Muscle of back (tissue), 13 donors: Measurements from ENCODE around the gene VRK2. TPM values are rescaled to one million over a fixed set of nuclear protein-coding genes. Genes with fewer than 3 reads are reported as not detected.

Experiments used
- DNase-seq, 3 donors: peaks; one replicate each; pipeline versions ENCODE4 v3.0.0 to v3.0.0-alpha.2; 2013
- long read RNA-seq, 9 donors: transcript quantifications; one replicate each; lab custom pipeline, GENCODE V29; 2026
- polyA plus RNA-seq, 10 donors: library from polyadenylated mRNA; unstranded; fragments of 120-200 nt; gene quantifications; one replicate each; pipeline ENCODE4 v1.2.1, GENCODE V29; 2013; ENCODE audit not compliant: insufficient read length in 10 of 10

VRK2 gene
- polyA plus RNA-seq, result 10 to 100 TPM; 10.4 to 16.6 (median 15.1) TPM
- long read RNA-seq, donor 1, partial matches to known transcripts, result 0 of 5 reads
- long read RNA-seq, donor 1, other reads (novel, unspliced or antisense), result 5 of 5 reads
- long read RNA-seq, donor 2, result 0 reads
- long read RNA-seq, donor 3, result 0 reads
- long read RNA-seq, donor 4, partial matches to known transcripts, result 0 of 7 reads
- long read RNA-seq, donor 4, other reads (novel, unspliced or antisense), result 7 of 7 reads
- long read RNA-seq, donor 5, partial matches to known transcripts, result 0 of 7 reads
- long read RNA-seq, donor 5, other reads (novel, unspliced or antisense), result 6 of 7 reads
- long read RNA-seq, donor 6, result 0 reads
- long read RNA-seq, donor 7, result 0 reads
- long read RNA-seq, donor 8, partial matches to known transcripts, result 0 of 2 reads
- long read RNA-seq, donor 8, other reads (novel, unspliced or antisense), result 0 of 2 reads
- long read RNA-seq, donor 9, result 0 reads

DNA sequence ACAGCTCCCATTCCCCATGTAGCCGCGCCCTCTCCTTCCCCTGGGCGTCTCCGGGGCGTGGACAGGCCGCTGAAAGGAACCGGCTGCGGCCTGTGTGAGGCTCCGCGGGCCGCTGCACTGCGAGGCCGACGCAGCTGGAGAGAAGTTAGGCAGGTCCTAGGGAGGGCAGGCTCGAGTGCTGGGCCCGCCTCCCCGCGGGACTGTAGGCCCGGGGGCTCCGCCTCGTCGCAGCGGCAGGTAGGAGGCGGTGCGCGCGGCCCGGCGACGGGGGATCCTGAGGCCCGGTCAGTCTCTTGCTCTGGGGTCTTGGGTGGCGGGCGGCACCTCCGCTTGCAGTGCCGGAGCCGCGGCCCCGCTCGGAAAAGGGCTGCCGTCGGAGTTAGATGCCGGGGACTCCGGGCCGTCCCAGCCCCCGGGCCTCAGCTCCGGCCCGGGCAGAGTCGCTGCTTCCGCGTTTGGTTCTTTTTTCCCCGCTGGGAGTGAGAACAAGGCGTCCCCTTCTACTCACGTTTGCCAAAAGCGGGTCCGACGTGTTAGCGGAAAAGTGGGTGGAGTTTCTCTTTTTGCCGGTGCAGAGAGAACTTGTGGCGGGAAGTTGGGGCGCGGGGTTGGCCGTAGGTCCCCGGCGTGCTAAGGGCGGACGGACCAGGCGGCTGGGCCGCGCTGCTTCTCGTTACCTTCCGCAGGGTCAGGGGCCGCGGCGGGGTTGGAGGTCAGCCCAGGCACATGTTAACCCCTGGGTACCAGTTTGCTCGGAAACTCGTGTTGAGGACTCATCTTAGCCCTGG, at the start of gene VRK2:
Gene VRK2, plus strand, starts transcription at position 222 of the 788 bp plus-strand sequence. CDS start 2,026 bp downstream, outside the sequence.
- DNase-seq, result peak; percentile 85 to 96 (median 87)

- DNase-seq, result no peak
Observed at GRCh38 chr2:58006256-58006951, 40.2 kb upstream of the VRK2 start.

DNA sequence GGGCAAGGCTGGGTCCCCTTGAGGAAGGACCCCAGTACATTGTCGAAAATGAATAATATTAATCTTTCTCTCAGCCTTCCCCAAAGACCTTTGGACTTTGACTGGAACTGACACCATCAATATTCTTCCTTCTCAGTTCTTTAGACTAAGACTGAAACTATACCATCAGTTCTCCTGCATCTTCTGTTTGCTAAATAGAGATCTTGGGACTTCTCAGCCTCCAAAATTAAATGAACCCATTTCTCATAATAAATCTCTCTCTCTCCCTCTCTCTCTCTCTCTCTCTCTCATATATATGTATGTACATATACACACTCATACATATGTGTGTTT, 39.7 kb upstream of the VRK2 start:
- no peak for DNase-seq

DNA sequence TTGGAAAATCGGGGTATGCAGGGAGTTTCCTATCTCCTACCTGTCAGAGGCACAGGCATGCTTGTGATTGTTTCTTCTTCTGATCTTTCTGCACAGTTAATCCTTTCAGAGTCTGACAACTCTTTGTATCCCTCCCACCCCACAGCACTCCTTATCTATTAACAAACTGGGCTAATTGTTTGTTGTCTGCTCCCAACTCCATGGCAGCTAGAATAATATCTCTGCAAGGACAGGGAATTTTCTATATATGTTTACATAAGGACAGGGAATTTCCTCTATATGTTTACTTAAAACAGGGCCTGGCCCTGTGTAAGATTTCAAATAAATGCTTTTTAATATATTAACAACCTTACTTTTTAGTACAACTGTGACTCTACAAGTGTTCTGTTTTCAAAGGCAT, 36.0 kb upstream of the VRK2 start:
- no peak for DNase-seq

- DNase-seq, result no peak
Observed at GRCh38 chr2:58019229-58019628, 27.4 kb upstream of the VRK2 start.

DNA sequence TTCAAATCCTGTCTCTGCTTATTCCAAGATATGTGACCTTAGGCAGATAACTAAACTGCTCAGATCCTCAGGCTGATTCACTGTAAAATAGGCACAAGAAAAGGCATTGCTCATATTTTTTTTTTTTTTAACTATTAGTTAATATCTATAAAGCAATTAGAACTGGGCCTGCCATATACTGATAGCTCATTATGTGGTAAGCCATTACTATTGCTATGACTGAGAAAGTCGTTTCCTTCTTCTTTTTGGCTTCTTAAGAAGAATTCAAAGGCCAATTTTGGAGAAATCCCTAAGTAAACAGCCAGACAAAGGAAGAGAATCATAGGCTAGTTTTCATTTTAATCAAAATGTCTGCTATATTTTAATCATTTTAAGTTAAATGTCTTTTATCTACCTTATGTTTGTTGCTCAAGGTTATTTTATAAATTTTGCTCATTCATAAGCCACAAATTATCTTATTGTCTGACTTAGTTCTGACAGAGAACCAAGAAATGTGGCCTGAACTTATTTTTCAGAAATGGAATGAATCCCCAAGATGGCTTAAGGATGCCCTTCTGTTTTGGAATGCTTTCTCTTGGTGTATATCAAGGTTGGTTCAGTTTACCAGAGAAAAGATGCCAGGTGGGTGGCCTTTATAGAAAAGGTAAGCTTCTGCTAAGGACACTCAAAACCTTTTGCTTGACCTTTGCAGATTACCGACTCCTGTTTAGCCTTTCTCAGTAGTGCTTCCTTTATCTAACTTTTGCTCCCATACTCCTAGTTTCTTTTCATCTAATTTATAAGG, 21.3 kb upstream of the VRK2 start:
- DNase-seq, result no peak

DNA sequence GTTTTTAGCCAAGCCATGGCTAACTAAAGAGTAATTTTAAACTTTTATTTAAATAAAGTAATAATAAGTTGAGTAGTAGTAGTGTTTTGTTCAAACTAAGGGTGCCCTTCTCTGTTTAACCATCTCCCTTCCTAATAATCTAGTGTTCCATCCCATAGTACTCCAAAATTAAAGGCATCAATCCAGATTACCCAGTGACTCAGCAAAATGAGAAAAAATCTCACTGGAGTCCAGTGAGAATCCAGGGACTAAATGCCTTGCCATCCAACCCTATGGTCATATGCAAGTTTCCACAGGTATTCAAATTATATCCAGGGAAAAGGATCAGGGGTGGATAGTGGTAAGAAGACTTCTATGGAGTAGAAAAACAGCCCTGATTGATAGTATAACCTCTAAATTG, 19.6 kb upstream of the VRK2 start:
- no peak for DNase-seq

DNA sequence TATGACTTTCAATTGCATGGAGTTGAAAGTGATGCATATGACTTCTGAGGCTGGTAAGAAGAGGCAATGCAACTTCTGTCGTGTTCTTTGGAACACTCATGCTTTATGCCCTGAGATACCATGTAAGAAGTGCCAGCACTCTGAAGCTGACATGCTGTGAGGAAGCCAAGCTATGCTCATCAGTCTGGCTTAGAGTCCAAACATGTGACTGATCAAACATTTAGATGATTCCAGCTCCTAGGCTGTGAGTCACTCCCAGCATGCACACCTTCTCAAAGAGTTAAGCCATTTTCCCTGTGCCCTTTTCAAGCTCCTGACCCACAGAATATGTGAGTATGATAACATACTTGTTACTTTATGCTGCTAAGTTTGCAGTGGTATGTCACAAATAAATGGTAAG, 15.8 kb upstream of the VRK2 start:
- no peak for DNase-seq

DNA sequence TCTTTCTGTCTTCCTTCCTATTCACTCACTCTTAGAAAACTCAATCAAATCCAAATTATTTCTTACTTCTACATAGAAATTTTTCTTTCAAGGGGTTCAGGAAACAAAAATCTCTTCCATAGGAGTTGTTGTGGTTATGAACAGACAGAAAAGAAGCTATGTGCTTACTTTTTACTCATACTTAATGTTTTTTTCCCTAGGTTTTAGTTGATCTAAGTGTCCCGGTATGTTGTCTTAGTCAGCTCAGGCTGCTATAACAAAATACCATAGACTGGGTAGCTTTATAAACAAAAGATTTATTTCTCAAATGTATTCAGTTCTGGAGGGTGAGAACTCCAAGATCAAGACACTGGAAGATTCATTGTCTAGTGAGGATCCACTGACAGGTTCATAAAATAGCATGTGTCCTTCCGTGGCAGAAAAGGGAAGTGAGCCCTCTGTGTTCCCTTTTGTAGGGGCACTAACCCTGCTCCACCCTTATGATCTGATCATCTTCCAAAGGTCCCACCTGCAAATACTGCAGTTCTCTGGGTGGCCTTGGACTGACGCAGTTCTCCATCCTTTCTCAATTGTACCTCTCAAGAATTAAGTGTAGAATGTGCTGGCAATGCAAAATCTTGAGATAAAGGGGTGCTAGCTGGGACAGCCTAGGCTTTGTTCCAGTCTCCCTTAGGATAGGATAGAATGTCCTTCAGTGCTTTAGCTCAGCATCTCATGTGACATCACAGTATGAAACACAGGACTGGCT, 14.4 kb upstream of the VRK2 start:
- no peak for DNase-seq

GRCh38 chr2:58032764-58033080, 13.9 kb upstream of the VRK2 start:
- DNase-seq, result no peak

- DNase-seq, result no peak
Observed at GRCh38 chr2:58033530-58033929, 13.1 kb upstream of the VRK2 start.

DNA sequence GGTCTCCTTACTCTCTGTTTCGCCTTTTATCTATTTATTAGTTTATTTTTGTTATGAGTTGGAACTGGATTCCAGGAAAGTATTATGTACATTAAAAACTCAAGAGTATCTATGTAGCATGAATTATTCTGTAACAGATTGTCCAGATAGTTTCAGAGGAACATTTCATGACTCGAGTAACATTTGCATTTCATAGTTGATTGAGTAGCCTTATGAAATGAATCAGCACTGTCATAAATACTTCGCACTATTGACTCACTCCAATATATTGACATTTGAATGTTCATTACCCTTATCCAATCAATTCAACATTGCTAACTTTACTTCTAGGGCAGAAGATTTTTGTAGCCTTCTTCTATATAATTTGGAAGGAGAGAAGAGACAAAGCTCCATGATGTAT, 11.3 kb upstream of the VRK2 start:
- DNase-seq, result no peak

DNA sequence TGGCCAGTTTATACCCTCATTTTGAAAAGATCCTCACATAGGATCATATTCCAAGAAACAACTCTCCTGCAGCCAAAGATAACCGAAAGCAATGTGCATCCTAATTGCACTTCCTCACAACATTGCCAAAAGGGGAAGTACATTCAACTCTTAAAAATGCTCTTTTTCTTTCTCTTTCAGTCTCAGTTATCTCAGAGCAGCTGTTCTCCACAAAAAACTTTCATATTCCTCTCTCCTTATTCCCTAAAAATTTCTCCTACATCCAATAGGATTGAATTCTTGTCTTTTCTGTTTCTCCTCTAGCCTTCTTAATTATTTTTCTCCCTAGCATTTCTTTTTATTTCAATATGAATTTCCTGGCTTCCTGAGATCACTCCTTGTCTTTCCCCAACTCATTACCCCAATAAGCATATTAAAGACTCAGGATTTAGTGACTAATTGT, 7.4 kb upstream of the VRK2 start:
- DNase-seq, result peak in 2 of 3 donors; percentile 20 to 41

DNA sequence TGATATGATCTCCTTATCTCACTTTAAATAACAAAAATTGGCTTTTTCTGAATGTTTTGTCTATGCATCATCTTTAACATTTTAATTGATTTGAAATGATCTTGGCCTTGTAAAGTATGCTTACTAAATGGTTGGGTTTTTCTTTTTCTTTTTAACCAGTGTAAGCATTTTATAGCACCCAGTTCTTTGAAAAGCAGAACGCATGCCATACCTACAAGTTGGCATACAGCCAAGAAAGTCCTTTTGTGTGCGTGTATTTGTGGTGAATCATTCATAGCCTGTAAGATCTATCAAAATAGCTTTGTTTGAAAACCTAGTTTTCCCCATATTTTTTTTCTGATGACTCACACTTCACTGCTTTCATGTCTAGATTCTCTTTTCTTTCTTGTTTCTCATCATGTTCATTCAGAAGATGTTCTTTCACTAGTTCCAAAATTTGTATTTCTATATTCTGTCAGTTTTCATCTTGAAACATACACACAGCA, 4.1 kb upstream of the VRK2 start:
- DNase-seq, result peak in 1 of 3 donors; percentile 45

GRCh38 chr2:58044145-58044544, 2.5 kb upstream of the VRK2 start:
- no peak for DNase-seq

- no peak for DNase-seq
Observed at GRCh38 chr2:58045580-58046334, 849 bp upstream of the VRK2 start.

GRCh38 chr2:58046335-58046584, 346 bp upstream of the VRK2 start:
- no peak for DNase-seq

DNA sequence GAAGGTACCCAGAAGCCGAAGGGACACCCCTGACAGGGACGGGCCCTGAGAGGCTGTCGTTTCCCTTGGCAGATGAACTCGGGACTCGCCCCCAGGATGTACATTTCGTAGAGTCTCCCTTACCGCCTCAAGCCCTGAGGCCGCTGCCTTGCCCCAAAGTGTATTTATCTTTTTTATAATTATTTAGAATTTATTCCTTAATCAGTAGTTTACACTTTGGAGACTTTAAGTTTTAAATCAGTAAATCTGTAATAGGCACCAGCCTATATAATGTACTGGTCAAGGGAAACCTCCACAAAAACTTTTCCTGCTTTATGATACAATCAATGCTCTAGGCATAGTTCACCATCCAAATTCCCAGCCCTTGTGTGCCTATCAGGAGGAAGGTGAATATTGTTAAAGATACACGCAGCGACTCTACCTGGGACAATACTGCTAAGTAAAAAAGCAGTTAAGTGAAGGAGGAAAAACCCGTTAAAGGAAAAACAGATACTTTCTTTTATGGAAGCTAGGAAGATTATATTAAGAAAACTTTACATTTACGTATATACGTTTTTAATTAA, 848 bp downstream of the VRK2 start:
- DNase-seq, result no peak

GRCh38 chr2:58047961-58048360, 1.4 kb downstream of the VRK2 start:
- DNase-seq, result no peak

DNA sequence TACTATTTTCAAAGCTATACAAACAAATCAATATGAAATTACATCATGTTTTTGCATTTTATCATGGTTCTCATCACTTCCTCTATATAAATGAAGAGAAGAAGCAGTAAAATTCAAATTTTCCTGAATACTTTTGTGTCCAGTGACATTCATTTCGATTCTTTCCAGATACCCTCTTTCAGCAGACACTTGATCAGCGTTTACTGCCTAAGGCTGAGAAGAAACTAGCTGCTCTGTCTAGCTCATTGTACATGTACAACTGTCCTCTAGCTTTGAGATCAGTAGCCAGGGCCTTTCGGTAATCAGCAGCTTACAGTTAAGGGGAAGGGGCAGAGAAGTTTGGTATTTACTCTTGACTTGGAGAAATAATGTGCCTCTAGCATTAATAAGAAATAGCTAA, 4.8 kb downstream of the VRK2 start:
- no peak for DNase-seq
